ENCODE results near the gene MYH3.

Gene MYH3

GRCh38 chr17:10635290-10635689 is 21.8 kb downstream of the MYH3 start:
- Mint-ChIP-seq H3K27ac (no peak overlapping the region), H3K4me3 (no peak overlapping the region), H3K9me3 (no peaks in the 10 kb centered on the region), H3K27me3 (no peaks in the 10 kb centered on the region), H3K36me3 (ENCODE audit: insufficient read depth) (peaks cover 19% of the 10 kb centered on the region), H3K4me1 (ENCODE audit: low read depth in 2 of 2) (peaks cover 3% of the 10 kb centered on the region in 2 donors)
- ATAC-seq (replicated peaks) (no peak), DNase-seq (no peak)

GRCh38 chr17:10633738-10634379 is 23.2 kb downstream of the MYH3 start:
- no peaks in the 10 kb centered on the region for H3K9me3 Mint-ChIP-seq
- ATAC-seq (replicated peaks): no peak

GRCh38 chr17:10631701-10632100 is 25.4 kb downstream of the MYH3 start:
- H3K4me1 Mint-ChIP-seq (ENCODE audit: low read depth in 2 of 2): peaks cover 3% of the 10 kb centered on the region in 2 donors
- no peaks in the 10 kb centered on the region for H3K9me3 Mint-ChIP-seq
- no peak overlapping the region for H3K4me3 Mint-ChIP-seq
- ATAC-seq (replicated peaks) (no peak), DNase-seq (no peak)
- no peak overlapping the region for H3K27ac Mint-ChIP-seq
- no peaks in the 10 kb centered on the region for H3K27me3 Mint-ChIP-seq
- peaks cover 10% of the 10 kb centered on the region for H3K36me3 Mint-ChIP-seq (ENCODE audit: insufficient read depth)

More at GRCh38 chr17:10633738-10634379, 23.2 kb downstream of the MYH3 start:
- H3K36me3 Mint-ChIP-seq (ENCODE audit: insufficient read depth): peaks cover 15% of the 10 kb centered on the region
- peaks cover 3% of the 10 kb centered on the region in 2 donors for H3K4me1 Mint-ChIP-seq (ENCODE audit: low read depth in 2 of 2)
- DNase-seq: no peak
- no peak overlapping the region for H3K4me3 Mint-ChIP-seq
- no peak overlapping the region for H3K27ac Mint-ChIP-seq
- H3K27me3 Mint-ChIP-seq: no peaks in the 10 kb centered on the region

- DNase-seq: peak in 1 of 3 experiments; percentile 11
- peaks cover 10% of the 10 kb centered on the region for H3K36me3 Mint-ChIP-seq (ENCODE audit: insufficient read depth)
Observed at GRCh38 chr17:10631048-10631700, 25.9 kb downstream of the MYH3 start.

GRCh38 chr17:10629706-10630105 is 27.4 kb downstream of the MYH3 start:
- Mint-ChIP-seq H3K9me3 (no peaks in the 10 kb centered on the region), H3K4me1 (ENCODE audit: low read depth in 2 of 2) (peaks cover 3% of the 10 kb centered on the region in 2 donors), H3K27ac (no peak overlapping the region), H3K27me3 (no peaks in the 10 kb centered on the region), H3K36me3 (ENCODE audit: insufficient read depth) (peaks cover 5% of the 10 kb centered on the region), H3K4me3 (no peak overlapping the region)
- ATAC-seq (replicated peaks) (no peak), DNase-seq (no peak)

More at GRCh38 chr17:10631048-10631700, 25.9 kb downstream of the MYH3 start:
- H3K9me3 Mint-ChIP-seq: no peaks in the 10 kb centered on the region
- H3K27me3 Mint-ChIP-seq: no peaks in the 10 kb centered on the region
- H3K4me3 Mint-ChIP-seq: no peak overlapping the region
- H3K4me1 Mint-ChIP-seq (ENCODE audit: low read depth in 2 of 2): peaks cover 3% of the 10 kb centered on the region in 2 donors
- no peak for ATAC-seq (replicated peaks)
- no peak overlapping the region for H3K27ac Mint-ChIP-seq

GRCh38 chr17:10628756-10629155 is 28.4 kb downstream of the MYH3 start:
- H3K27ac Mint-ChIP-seq: no peak overlapping the region
- H3K36me3 Mint-ChIP-seq (ENCODE audit: insufficient read depth): peaks cover 2% of the 10 kb centered on the region
- no peak overlapping the region for H3K4me3 Mint-ChIP-seq
- no peaks in the 10 kb centered on the region for H3K9me3 Mint-ChIP-seq
- peaks cover 0 to 2% of the 10 kb centered on the region in 2 donors for H3K27me3 Mint-ChIP-seq
- no peak for DNase-seq
- no peak for ATAC-seq (replicated peaks)
- H3K4me1 Mint-ChIP-seq (ENCODE audit: low read depth in 2 of 2): peaks cover 3% of the 10 kb centered on the region in 2 donors

- H3K9me3 Mint-ChIP-seq: no peaks in the 10 kb centered on the region
- no peak overlapping the region for H3K27ac Mint-ChIP-seq
- ATAC-seq (replicated peaks): no peak
- H3K4me3 Mint-ChIP-seq: no peak overlapping the region
- peaks cover 0 to 22% of the 10 kb centered on the region in 2 donors for H3K27me3 Mint-ChIP-seq
- no peak for DNase-seq
- peaks cover 3% of the 10 kb centered on the region in 2 donors for H3K4me1 Mint-ChIP-seq (ENCODE audit: low read depth in 2 of 2)
- no peaks in the 10 kb centered on the region for H3K36me3 Mint-ChIP-seq (ENCODE audit: insufficient read depth)
Observed at GRCh38 chr17:10626390-10626789, 30.7 kb downstream of the MYH3 start.

- H3K9me3 Mint-ChIP-seq: no peaks in the 10 kb centered on the region
- H3K4me3 Mint-ChIP-seq: no peak overlapping the region
- no peak overlapping the region for H3K27ac Mint-ChIP-seq
- H3K4me1 Mint-ChIP-seq (ENCODE audit: low read depth in 2 of 2): no peaks in the 10 kb centered on the region
- peaks cover 3 to 29% of the 10 kb centered on the region in 2 donors for H3K27me3 Mint-ChIP-seq
- no peaks in the 10 kb centered on the region for H3K36me3 Mint-ChIP-seq (ENCODE audit: insufficient read depth)
- DNase-seq (no peak), ATAC-seq (replicated peaks) (no peak)
Observed at GRCh38 chr17:10624969-10625368, 32.1 kb downstream of the MYH3 start.

GRCh38 chr17:10623737-10624338 is 33.3 kb downstream of the MYH3 start:
- Mint-ChIP-seq H3K27ac (no peak overlapping the region), H3K4me3 (no peak overlapping the region), H3K4me1 (ENCODE audit: low read depth in 2 of 2) (no peaks in the 10 kb centered on the region), H3K9me3 (no peaks in the 10 kb centered on the region), H3K36me3 (ENCODE audit: insufficient read depth) (peaks cover 3% of the 10 kb centered on the region), H3K27me3 (peaks cover 5 to 33% of the 10 kb centered on the region in 2 donors)
- ATAC-seq (replicated peaks) (no peak), DNase-seq (no peak)

GRCh38 chr17:10622617-10623485 is 34.3 kb downstream of the MYH3 start:
- Mint-ChIP-seq H3K27ac (no peak overlapping the region), H3K36me3 (ENCODE audit: insufficient read depth) (peaks cover 3% of the 10 kb centered on the region), H3K9me3 (no peaks in the 10 kb centered on the region), H3K4me1 (ENCODE audit: low read depth in 2 of 2) (peaks cover 4% of the 10 kb centered on the region in 2 donors), H3K27me3 (peaks cover 5 to 33% of the 10 kb centered on the region in 2 donors), H3K4me3 (no peak overlapping the region)
- DNase-seq (no peak), ATAC-seq (replicated peaks) (no peak)

- no peak for ATAC-seq (replicated peaks)
- no peak overlapping the region for H3K27ac Mint-ChIP-seq
Observed at GRCh38 chr17:10621397-10621796, 35.7 kb downstream of the MYH3 start.

GRCh38 chr17:10620823-10621222 is 36.3 kb downstream of the MYH3 start:
- Mint-ChIP-seq H3K4me3 (no peak overlapping the region), H3K36me3 (ENCODE audit: insufficient read depth) (peaks cover 3% of the 10 kb centered on the region), H3K9me3 (no peaks in the 10 kb centered on the region), H3K27me3 (peaks cover 5 to 33% of the 10 kb centered on the region in 2 donors), H3K4me1 (ENCODE audit: low read depth in 2 of 2) (peaks cover 4% of the 10 kb centered on the region in 2 donors), H3K27ac (no peak overlapping the region)
- no peak for DNase-seq
- ATAC-seq (replicated peaks): no peak

More at GRCh38 chr17:10621397-10621796, 35.7 kb downstream of the MYH3 start:
- H3K9me3 Mint-ChIP-seq: no peaks in the 10 kb centered on the region
- peaks cover 4% of the 10 kb centered on the region in 2 donors for H3K4me1 Mint-ChIP-seq (ENCODE audit: low read depth in 2 of 2)
- no peak overlapping the region for H3K4me3 Mint-ChIP-seq
- DNase-seq: no peak
- H3K36me3 Mint-ChIP-seq (ENCODE audit: insufficient read depth): peaks cover 3% of the 10 kb centered on the region
- peaks cover 5 to 33% of the 10 kb centered on the region in 2 donors for H3K27me3 Mint-ChIP-seq

- H3K9me3 Mint-ChIP-seq: no peaks in the 10 kb centered on the region
- H3K27me3 Mint-ChIP-seq: peaks cover 16 to 40% of the 10 kb centered on the region in 2 donors
- H3K4me3 Mint-ChIP-seq: no peak overlapping the region
- peaks cover 4 to 7% of the 10 kb centered on the region in 2 donors for H3K4me1 Mint-ChIP-seq (ENCODE audit: low read depth in 2 of 2)
- peaks cover 3% of the 10 kb centered on the region for H3K36me3 Mint-ChIP-seq (ENCODE audit: insufficient read depth)
- peak overlapping the region in 1 of 2 donors; percentile 66 for H3K27ac Mint-ChIP-seq
- DNase-seq: peak; percentile 42 to 52 (median 44)
- peak; percentile 78 for ATAC-seq (replicated peaks)
Observed at GRCh38 chr17:10618202-10618635, 38.9 kb downstream of the MYH3 start.

All from effector memory CD8-positive, alpha-beta T cell (primary cell).